ENCODE measurements around the gene PCSK4.

- no peak for TF ChIP-seq TCF4 (CRISPR knock-in tag; IDR thresholded peaks at IDR 0.05; ENCODE audit: borderline replicate concordance)
- no peak for TF ChIP-seq ZNF8 (CRISPR knock-in tag; IDR thresholded peaks at IDR 0.05)
- no peak for TF ChIP-seq ZC3H10 (CRISPR knock-in tag; IDR thresholded peaks at IDR 0.05)
- TF ChIP-seq ARNTL (CRISPR knock-in tag; IDR thresholded peaks at IDR 0.05; ENCODE audit: borderline replicate concordance, low read depth) = no peak
Measured at GRCh38 chr19:1524287-1524971, 34.3 kb upstream of the PCSK4 start.

All from SK-N-SH treated with all-trans-retinoic acid at 6 μM for 48 hours (cell line).